Fibroblast of upper back skin (primary cell): Measurements from ENCODE around the gene AFAP1L2.
"Not testable (repeated sequence)": the region's sequence is repeated elsewhere in the genome, so short reads cannot be mapped to it uniquely, and the experiment has no call there.

ENCODE experiments used
- DNase-seq: peaks from one replicate; pipeline ENCODE4 v3.0.0-alpha.2; 2013

The AFAP1L2 gene

DNA sequence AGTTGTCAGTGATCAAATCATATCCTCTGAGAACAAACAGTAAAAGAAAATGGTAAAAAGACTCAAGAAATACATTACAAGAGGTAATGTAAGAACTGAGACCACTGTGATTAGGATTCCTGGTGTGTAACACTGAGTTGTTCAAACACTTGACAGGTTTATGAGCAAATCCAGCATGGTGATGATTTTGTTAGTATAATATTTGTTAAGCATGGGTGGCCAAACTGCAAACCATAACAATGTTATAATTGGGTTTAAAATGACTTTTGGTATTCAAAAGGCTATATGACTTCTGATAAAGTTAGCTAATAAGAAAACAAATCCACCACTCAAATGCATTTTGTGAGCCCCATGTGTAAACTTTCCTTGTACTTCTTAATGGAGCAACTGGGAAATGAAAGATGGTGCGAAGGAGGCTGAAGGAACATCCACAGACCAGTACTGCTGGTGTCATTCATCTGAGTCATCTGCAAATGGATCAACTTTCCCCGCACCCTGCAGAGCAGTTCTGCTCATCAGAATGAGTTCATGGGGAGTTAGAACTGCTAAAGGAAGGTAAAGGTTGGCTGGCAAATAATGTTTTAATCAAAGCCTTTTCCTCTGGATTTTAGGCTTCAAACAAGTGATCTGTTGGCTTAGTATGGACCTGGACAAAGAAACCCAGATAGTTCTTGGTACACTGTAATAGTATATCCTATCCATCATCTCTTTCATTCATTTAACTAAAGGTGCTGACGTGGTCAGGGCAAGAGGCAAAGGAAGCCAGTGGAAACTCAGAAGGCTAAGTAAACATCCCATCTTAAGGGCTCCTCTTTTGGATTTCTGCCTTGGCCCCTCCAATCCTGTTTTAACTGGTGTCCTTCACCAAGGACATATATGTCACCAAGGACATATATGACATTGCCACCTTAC, 45.0 kb downstream of the AFAP1L2 start:
- DNase-seq, result no peak

DNA sequence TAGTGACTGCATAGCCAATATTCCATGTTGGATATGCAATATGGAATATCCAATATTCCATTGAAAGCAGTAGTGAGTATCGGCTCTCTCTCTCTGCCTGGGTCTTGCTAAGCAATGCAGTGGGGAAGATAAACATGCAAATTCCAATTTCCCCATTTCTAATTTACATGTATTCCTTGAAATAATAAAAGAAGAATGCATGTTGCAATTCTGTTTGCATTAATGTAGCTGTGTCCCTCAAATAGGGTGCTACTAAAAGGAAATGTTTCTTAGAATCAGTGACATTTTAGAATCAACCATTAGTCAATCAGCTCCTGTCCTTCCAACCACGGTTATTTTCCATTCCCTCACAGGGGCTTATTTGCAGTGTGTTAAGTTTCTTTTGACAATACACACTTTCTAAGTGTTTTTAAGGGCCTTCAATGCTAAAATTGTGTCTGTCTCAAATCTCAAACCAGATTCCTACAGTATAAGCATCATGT, 46.7 kb downstream of the AFAP1L2 start:
- no peak for DNase-seq

DNA sequence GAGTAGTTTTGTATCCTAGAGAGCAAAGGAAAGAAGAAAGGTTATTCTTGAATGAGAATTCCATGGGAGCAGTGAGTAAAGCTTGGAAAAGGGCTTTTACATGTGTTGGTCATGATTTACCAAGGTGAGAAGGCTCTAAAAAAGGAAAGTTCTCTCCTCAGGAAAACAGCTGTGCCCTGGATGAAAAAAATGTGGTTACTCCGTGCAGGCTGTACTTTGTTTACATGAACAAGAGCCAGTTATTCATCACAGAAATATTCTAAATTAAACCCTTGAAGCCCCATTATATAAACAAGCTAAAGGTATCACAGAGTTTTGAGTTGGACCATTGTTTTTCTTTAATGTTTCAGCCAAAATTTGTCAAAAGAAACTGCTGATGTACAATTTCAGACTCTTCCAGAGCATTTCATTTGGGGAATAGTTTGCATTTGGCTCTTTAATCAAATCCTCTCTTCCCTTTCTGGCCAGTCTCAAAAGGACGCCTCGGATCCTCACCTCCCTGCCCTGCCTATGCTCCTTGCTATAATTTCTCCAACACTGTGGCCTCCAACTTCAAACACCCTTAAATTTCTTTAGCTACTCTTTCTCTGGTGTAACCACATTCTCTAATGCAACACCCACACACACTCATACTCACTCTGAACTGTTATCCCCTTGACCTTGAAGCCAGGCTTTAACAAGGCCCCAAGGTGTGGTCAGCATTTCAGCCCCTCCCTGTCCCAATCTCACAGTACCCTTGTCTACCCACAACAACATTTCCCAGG, 47.4 kb downstream of the AFAP1L2 start:
- peak; percentile 28 for DNase-seq

DNA sequence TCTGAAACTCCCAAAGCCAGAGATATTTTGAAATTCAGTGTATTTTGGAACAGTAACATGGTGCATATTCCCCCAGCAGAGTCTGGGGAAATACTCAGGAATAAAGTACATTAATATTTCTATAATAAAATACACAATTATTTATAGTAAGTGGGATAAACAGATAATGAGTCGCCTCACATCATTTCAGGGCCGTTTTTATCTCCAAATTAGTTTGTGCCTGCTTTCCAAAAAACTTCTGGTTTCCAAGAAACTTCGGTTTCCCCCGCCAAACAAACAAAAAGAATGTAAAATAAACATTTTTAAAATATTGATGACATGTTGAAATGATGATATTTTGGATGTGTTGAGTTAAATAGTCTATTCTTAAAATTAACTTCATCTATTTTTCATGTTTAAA, 48.2 kb downstream of the AFAP1L2 start:
- no peak for DNase-seq

DNA sequence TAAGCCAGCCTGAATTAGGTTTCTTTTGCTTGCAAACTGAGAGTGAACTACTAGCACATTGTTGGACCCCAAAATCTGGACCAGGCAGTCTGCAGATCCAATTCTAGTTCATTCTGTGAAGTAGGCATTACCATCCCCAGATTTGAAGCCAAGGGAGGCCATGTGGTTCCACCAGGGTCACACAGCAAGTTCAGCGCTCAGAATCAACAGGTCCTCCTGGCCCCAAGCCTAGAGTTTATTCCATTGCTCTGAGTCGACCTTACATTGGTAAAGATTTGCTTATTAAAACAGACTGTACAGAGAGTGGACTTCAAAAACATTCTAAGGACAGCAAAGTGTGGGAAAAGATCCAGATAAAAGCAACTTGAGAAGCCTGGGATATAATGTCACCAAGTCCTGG, 50.9 kb downstream of the AFAP1L2 start:
- DNase-seq, result no peak

DNA sequence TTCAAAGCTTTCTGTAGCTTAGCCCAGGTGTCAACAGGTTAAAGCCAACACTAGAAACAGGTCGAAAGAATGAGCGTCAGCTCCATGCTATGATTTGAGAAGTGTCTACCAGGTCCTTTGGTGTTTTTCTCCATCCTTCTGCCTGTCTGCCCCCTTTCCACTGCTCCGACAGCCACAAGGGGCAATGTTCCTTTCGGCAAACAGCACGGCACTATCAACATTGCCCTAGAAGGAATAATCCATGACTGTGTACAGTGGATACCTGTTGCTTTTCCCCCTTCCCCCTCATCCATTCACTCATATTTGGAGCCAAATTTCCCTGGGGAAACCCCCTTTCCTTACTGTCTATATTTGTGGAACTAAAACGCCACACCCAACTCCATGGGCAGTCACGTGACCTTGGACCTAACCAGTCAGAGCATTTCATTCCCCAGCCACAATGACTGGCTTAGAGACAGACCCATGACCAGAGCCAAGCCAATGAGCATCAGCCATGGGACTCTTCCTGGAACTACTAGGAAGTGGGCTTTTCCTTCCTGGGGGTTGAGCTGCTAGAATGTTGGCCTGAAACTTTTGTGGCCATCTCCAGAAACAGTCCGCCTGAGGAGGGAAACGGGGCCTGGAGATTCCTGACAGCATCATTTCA, 51.5 kb downstream of the AFAP1L2 start:
- no peak for DNase-seq

DNA sequence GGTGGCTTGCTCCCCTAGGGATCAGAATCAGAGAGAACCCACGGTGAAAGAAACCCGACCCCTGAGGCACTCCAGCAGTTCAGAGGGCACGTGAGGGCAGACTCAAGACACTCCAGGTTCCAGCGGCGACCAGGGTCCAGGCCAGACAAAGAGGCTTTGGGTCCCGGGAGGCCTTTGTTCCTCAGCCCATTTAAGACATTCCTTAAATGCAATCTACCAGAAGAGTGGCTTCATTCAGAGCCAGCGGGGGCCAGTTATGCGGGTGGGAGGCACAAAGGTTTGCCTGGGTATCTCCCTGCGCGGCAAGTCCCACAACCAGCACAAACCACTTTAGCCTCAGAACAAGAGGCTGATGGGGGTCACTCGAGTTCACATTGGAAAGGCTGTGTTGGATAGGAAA, 53.6 kb downstream of the AFAP1L2 start:
- DNase-seq, result no peak

DNA sequence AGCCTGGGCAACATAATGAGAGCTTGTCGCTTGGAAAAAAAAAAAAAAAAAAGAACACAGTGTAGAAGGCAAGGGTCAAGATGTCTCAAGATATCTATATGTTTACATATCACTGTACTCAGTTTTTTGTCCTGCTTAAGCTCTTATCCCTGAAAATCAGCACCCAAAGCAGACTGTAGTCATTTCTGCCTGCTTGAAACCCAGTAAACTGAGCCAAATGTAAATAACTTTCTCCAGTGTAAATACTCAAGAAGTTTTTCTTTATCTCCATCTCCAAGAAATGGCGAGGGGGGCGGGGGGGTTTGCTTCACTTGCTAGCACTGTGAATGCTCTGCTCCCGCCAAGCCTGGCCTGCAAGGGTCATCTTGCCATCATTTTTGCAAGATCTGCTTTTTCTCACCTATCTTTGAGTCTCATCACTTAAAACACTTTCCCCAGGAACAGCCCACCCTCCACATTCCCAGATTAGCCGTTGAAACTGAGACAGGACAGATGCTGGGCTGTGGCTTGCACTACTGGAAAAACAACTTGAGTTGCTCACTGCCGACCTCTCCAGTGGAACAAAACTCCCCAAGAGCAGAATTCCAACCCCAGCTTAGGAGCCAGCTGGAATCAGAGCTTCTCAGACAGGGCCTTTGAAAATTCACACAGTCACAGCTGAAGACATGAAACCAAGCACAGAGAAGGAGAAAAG, 54.6 kb downstream of the AFAP1L2 start:
- no peak for DNase-seq

DNA sequence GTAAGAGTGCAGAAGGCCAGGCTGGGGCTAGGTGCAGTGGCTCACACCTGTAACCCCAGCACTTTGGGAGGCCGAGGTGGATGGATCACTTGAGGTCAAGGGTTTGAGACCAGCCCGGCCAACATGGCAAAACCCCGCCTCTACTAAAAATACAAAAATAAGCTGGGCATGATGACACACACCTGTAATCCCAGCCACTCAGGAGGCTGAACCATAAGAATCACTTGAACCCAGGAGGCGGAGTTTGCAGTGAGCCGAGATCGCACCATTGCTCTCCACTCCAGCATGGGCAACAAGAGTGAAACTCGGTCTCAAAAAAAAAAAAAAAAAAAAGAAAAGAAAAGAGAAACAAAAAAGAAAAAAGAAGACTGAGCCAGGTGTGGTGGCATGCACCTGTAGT, 55.2 kb downstream of the AFAP1L2 start:
- not testable (repeated sequence) for DNase-seq

DNA sequence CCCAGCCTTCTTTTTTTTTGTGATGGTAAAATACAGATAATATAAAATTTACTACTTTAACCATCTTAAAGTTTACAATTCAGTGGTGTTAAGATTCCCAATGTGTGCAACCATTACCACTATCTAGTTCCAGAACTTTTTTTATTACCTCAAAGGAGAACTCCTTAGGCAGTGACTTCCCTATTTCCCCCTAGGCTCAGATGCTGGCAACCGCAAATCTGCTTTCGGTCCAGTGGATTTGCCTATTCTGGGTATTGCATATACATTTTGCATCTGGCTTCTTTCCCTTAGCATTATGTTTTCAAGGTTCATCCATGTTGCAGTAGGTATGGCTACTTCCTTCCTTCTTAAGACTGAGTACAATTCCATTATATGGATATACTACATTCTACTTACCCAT, 56.5 kb downstream of the AFAP1L2 start:
- no peak for DNase-seq

DNA sequence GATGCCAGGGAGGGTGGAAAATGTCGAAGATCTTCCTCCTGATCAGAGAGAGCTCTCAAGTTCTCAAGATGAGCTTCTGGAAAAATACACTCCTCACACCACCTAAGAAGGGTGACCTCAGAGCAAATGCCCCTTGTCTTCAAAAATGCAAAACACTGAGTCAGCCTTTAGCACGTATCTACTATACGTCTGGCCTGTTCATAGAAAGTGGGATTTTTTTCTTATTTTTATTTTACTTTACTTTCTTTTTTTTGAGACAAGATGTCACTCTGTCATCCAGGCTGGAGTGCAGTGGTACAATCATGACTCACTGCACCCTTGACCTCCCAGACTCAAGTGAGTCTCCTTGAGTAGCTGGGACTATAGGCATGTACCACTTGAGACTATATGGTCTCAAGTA, 57.1 kb downstream of the AFAP1L2 start:
- no peak for DNase-seq

DNA sequence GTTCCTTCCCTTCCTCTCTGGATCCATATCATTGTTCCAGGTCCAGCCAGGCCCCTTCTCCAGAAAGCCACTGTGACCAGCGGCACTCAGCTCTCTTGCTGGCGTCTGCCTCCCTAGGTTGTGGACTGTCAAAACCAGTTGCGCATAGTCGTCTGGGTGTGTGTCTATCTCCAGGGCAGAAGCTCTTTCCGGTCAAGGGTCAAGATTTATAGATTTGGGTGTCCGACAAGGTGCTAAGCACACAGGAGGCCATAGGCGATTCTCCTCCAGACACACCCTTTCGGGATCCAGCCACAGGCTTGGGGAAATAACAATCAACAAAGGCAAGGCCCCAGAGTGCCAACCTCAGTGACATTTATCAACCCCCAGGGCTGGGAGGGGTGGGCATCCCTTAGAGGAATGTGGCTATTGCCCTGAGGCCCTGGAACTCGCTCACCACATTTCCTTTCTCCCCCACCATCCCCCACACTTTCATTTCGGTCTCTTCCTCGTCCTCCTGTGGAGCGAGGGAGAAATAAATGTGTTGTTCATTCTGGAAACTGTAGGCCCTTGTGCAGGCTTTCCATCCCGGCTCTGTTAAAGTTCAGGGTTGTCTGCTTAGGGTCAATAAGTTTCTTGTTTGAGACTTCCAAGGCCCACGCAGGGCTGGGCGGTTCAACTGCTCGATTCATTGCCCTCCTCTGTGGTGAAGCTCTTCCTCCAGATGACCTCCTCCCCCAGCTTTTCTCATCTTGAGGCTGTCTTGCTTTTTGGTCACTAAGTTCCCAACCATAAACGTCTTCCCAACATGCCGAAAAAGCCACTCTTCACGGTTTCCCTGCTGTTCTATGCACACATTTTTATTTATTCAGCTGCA, 57.9 kb downstream of the AFAP1L2 start:
- DNase-seq, result no peak

DNA sequence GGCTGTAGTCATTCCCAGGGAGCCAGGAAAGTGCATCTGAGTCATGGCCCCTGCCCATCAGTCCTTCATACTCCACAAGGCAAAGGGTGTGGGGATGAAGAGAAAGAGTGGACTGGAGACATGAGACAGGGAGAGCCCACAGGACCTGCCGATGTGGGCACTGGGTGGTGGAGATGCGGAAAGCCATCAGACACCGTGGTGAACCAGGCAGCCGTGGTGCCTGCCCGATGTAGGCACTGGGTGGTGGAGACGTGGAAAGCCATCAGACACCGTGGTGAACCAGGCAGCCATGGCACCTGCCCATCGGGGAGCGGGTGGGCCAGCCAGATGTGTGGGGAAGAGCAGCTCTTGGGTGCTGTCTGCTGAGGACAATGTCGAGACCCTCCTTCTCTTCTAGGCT, 58.6 kb downstream of the AFAP1L2 start:
- DNase-seq, result no peak

DNA sequence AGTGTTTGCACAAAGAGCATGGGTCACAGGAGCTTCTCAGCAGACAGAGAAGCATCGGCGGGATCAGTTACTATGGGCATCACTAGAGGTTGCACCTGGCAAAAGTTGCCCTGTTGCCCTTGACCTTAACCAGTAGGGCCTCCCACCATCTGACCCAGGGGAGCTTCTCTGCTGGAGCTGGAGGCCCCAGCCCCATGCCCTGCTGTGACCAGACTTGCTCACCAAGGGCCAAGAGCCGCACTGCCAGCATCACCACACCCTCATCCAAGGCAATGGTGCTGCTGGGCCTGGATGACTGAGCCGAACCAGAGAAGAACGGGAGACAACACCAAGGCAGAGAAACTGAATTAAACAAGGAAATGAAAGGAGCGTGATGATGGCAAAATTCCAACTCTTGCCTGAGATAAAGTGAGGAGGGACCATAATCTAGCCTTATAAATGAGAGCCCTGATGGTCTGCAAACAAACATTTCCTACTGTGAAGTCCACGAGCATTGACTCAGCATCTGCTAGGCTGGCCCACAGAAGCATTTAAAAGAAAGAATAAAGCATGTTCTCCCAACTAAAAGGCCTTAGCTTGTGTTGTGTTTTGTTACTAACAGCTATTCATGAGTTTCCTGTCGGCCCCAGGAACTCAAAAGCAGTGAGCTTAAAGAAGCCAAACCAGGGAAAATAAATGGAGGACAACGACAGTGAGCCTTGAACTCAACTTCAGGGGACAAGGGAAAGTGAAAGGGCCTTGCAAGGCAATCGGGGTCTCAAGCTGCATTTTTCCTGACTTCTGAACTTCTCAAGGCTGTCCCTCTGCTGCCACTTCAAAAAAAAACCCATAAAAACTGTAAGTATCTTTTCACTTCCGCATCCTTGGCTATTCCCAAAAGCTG, 60.4 kb downstream of the AFAP1L2 start:
- DNase-seq, result no peak

DNA sequence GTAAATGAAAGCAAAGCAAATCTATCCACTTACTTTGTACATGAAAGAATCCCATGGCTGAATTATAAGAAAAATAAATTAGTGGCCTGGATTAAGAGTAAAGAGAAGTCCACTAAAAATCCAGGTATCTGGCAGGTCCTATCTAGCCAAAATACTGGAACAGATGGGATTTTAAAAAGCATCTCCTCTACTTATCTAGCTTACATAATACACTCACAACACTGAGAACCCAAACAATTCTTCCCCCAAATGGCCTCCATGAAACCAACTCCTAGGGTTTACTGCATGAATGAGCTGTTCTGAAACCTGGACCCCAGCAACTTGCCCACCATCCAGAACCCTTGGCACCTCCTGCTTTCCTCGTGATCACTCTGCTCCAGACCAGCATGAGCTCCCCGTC, 61.3 kb downstream of the AFAP1L2 start:
- no peak for DNase-seq

DNA sequence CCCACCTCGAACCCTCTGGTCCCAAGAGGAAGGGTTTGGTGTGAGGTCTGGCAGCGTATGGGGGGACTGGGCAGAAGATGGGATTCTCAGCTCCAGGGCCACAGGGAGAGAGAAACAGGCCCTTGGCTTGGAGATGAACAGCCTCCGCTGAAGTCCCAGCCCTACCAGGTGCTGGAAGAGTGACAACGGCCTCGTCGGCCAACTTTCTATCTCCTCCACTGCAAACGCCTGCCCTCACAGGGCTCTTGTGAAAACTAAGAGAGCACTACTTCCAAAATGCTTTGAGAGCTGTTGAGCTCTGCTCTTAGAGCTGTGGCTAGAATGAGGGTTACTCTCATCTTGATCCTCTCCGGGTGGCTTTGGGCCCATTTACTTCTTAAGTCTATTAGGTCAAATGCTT, 63.5 kb downstream of the AFAP1L2 start:
- no peak for DNase-seq

DNA sequence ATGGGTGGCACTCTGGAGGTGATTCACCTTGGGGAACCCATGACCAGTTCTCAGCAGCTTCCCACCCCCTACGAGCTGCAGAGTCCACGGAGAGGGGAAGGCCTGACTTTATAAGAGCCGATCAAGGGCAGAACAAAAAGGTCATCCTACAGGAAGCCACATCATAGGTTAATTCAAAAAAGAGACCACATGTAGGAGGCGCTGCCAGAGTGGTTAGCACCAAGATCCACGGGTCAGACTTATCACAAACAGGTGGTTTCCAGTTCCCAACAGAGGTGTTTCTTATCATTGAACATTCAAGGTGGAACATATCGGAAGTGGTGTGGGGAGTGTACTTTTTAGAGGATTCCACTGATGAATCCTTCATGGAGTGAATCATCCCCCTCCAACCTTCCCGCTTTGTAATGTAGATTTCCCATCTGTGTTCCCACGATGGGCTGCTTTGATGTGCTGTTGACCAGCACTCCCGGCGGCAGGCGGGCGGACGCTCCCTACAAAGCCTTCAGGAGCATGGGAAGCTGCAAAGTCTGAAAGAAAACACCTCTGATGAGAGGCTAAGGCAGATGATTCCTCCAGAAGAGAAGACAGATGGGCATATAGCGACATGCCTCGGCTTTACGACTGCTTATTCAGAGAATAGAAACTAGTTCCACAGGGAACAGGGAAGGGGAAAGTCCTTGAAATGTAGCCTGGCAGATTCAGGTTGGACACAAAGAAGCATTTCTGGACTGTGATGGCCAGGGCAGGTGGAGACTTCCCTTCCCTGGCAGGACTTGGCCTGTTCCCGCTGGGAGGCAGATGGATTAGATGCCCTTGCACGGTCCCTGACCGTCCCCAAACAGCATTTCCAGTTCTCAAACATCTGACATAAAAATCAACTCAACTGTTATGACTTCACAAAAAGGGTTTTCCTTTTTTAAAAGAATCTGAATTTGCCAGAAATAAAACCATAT, 66.5 kb downstream of the AFAP1L2 start:
- DNase-seq, result no peak

DNA sequence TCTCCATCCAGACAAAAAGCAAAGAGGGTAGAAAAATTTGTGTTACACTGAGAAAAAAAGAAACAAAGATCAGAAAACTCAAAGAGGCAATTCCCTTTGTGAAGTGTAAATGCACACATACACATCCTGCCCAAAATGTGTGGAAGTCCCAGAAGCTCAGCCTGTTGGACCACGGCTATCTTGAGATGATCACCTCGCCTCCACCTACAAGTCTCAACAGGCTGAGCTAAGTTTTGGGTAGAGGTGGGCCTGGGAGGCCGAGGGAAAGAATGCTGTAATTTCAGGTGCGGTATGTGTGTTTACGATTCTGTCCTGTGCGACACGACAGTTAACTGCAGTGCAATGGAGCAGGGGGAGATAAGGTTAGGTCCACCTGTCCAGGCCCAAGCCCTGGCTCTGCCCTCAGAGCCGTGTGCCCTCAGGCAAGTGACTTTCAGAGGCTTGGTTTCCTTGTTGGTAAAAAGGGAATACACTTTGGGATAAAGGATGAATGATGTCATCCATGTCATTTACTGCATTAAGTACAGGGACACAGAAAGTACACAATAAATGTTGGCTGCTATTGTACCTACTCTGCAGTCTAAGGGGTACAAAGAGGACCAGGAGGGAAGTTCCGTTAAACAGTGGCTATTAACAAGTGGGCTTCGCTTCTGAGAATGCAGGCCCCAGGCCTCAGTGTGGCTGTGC, 67.3 kb downstream of the AFAP1L2 start:
- no peak for DNase-seq

DNA sequence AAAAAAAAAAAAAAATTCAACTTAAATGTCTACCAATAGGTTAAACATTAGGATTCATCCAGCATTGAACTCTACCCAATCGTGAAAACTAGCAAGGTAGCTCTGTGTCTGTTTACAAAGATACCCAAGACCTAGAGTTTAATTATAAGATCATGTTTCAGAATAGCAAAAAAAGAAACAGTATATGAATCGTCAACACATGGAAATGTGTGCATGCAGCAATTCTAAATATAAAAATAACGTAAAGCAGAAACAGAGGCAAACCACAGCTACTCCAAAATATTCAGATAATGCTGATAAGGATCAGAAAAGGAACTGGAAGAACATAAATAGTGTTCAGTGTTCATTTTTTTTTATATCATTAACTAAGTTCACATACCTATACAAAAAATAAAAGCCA, 68.7 kb downstream of the AFAP1L2 start:
- no peak for DNase-seq
